Osteocyte (in vitro differentiated cells): ENCODE measurements around the gene SULT4A1. TPM values are rescaled to one million over a fixed set of nuclear protein-coding genes. Genes with fewer than 3 reads are reported as not detected.
"Not testable (repeated sequence)": the region's sequence is repeated elsewhere in the genome, so short reads cannot be mapped to it uniquely, and the experiment has no call there.

ENCODE experiments used
- DNase-seq: peaks from one replicate; pipeline ENCODE4 v3.0.0; 2021; ENCODE audit warnings: mixed read lengths; ENCODE audit not compliant: unreplicated experiment; ENCODE audit errors: extremely low spot score
- H3K27ac Mint-ChIP-seq: one replicate; pipeline ENCODE4 v1.8.0; 2021; ENCODE audit warnings: mild to moderate bottlenecking, mixed read lengths; ENCODE audit not compliant: unreplicated experiment
- H3K27me3 Mint-ChIP-seq: one replicate; pipeline ENCODE4 v1.8.0; 2021; ENCODE audit warnings: mixed read lengths; ENCODE audit not compliant: unreplicated experiment
- H3K36me3 Mint-ChIP-seq: one replicate; pipeline ENCODE4 v1.8.0; 2021; ENCODE audit warnings: mixed read lengths; ENCODE audit not compliant: unreplicated experiment
- H3K4me1 Mint-ChIP-seq: one replicate; pipeline ENCODE4 v1.8.0; 2021; ENCODE audit warnings: mixed read lengths; ENCODE audit not compliant: unreplicated experiment
- H3K4me3 Mint-ChIP-seq: one replicate; pipeline ENCODE4 v1.8.0; 2021; ENCODE audit warnings: mild to moderate bottlenecking, moderate library complexity, mixed read lengths; ENCODE audit not compliant: unreplicated experiment
- H3K9me3 Mint-ChIP-seq: one replicate; pipeline ENCODE4 v1.8.0; 2021; ENCODE audit warnings: mixed read lengths; ENCODE audit not compliant: unreplicated experiment
- total RNA-seq: library from RNA; stranded (reverse); gene quantifications from 2 replicates; pipeline ENCODE4 v1.2.1, GENCODE V29; 2021
- TF ChIP-seq, protein P1 (sequence below): fragments of 200-600 bp; sonication (generic); IDR thresholded peaks from 2 replicates; pipeline ENCODE4 v1.5.0; 2021; ENCODE audit warnings: antibody characterized with exemption, mild to moderate bottlenecking, moderate library complexity

SULT4A1 gene
- total RNA-seq, 1 donor from 2014 or later = not detected

DNA sequence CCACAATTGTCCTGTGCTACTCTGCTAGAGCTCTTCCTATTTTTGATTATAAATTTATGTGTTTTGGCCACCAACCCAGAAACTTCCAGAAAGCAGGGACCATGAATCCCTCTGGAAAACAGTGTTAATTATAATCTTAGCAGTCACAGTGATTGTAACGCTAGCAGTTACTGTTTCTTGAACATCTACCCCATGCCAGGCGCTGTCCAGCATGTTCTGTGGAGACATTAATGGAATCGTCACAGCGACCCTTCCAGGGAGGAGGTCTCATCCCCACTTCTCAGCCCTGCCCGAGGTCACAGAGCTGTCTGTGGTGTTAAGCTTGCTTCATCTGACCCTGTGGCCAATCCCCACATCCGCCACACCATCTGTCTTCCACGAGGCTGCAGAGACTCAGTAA lies 43.4 kb upstream of the SULT4A1 start:
- H3K27me3 Mint-ChIP-seq = peaks cover 14% of the 10 kb centered on the region
- no peaks in the 10 kb centered on the region for H3K9me3 Mint-ChIP-seq
- H3K4me3 Mint-ChIP-seq = no peak overlapping the region
- H3K36me3 Mint-ChIP-seq = no peaks in the 10 kb centered on the region
- no peak overlapping the region for H3K27ac Mint-ChIP-seq
- peaks cover 16% of the 10 kb centered on the region for H3K4me1 Mint-ChIP-seq
- DNase-seq = no peak
- TF ChIP-seq, protein P1, sequence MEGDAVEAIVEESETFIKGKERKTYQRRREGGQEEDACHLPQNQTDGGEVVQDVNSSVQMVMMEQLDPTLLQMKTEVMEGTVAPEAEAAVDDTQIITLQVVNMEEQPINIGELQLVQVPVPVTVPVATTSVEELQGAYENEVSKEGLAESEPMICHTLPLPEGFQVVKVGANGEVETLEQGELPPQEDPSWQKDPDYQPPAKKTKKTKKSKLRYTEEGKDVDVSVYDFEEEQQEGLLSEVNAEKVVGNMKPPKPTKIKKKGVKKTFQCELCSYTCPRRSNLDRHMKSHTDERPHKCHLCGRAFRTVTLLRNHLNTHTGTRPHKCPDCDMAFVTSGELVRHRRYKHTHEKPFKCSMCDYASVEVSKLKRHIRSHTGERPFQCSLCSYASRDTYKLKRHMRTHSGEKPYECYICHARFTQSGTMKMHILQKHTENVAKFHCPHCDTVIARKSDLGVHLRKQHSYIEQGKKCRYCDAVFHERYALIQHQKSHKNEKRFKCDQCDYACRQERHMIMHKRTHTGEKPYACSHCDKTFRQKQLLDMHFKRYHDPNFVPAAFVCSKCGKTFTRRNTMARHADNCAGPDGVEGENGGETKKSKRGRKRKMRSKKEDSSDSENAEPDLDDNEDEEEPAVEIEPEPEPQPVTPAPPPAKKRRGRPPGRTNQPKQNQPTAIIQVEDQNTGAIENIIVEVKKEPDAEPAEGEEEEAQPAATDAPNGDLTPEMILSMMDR = no peak

DNA sequence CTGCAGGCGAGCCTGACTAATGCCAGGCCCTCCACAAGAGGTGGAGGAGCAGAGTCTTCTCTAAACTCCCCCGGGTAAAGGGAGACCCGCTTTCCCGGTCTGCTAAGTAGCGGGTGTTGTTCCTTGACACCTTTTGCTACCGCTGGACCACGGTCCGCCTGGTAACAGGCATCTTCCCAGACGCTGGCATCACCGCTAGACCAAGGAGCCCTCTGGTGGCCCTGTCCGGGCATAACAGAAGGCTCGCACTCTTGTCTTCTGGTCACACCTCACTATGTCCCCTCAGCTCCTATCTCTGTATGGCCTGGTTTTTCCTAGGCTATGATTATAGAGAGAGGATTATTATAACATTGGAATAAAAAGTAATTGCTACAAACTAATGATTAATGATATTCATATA lies 42.1 kb upstream of the SULT4A1 start:
- H3K27me3 Mint-ChIP-seq, H3K36me3 Mint-ChIP-seq, DNase-seq, H3K9me3 Mint-ChIP-seq, H3K27ac Mint-ChIP-seq, H3K4me3 Mint-ChIP-seq: not testable (repeated sequence)
- TF ChIP-seq, protein P1 = peak; percentile 56
- H3K4me1 Mint-ChIP-seq = peaks cover 16% of the 10 kb centered on the region

DNA sequence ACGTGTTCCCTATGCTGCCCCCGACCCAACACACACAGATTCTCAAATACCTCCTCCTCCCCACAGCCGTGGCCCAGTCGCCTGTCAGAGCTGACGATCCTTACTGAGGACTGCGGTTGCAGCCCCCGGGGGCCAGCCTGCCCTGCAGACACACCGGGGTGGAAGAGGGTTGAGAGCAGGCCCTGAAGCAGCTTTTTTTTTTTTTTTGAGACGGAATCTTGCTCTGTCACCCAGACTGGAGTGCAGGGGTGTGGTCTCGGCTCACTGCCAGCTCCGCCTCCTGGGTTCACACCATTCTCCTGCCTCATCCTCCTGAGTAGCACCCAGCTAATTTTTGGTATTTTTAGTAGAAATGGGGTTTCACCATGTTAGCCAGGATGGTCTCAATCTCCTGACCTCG lies 40.7 kb upstream of the SULT4A1 start:
- H3K9me3 Mint-ChIP-seq, H3K27ac Mint-ChIP-seq, DNase-seq, H3K4me3 Mint-ChIP-seq, H3K27me3 Mint-ChIP-seq, H3K36me3 Mint-ChIP-seq: not testable (repeated sequence)
- peaks cover 16% of the 10 kb centered on the region for H3K4me1 Mint-ChIP-seq

DNA sequence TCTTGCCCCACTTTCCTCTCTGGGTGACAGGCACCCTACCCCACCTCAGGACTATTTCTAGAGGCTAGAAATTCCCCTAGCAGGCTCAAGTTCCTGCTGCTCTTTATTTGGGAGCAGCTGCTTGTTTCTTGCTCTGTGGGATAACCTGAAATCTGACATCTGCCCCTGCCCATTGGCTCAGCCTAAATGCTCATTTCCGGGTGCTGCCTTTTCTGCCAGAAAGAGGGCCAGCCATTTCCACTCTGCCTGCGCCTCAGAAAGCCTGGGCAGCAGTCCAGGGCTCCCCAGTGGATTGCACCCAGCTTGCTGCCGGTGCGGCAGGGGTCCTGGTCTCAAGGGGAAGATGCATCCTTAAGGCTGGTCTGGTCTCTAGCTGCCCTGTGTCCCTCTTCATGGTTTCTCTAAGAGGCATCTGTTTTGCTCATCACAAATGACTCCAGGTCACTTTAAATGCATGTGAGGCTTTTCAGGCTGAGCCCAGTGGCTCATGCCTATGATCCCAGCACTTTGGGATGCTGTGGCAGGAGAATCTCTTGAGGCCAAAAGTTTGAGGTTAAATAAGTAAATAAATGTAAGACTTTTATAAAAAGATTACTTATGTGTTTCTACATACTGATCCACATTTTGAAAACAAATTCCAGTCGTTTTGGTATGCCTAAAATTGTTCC lies 39.8 kb upstream of the SULT4A1 start:
- TF ChIP-seq, protein P1 = no peak
- Mint-ChIP-seq H3K4me1 (peaks cover 16% of the 10 kb centered on the region), H3K27ac (peak overlapping the region; percentile 54), H3K27me3 (no peaks in the 10 kb centered on the region), H3K4me3 (no peak overlapping the region), H3K36me3 (no peaks in the 10 kb centered on the region), H3K9me3 (no peaks in the 10 kb centered on the region)
- no peak for DNase-seq

DNA sequence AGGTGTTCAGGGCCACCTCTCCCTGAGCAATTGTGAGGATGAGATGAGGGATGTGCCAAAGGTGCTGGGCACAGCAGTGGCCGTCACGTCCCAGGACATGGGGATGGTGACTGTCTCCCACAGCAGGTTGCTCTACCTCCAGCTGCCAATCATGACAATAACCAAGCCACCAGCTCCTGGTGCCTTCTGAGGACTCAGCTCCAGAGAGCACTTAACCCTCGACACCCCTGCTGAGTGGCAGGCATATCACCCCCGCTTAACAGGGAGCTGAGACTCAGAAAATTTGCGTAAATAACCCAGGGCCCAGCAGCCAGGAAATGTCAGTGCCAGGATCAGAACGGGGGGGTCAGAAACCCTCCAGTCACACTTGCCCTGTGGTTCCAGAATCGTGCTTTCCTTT lies 37.9 kb upstream of the SULT4A1 start:
- no peaks in the 10 kb centered on the region for H3K36me3 Mint-ChIP-seq
- H3K9me3 Mint-ChIP-seq = no peaks in the 10 kb centered on the region
- TF ChIP-seq, protein P1 = no peak
- no peak overlapping the region for H3K27ac Mint-ChIP-seq
- no peak overlapping the region for H3K4me3 Mint-ChIP-seq
- no peaks in the 10 kb centered on the region for H3K27me3 Mint-ChIP-seq
- H3K4me1 Mint-ChIP-seq = peaks cover 16% of the 10 kb centered on the region
- DNase-seq = no peak
